Liver (tissue), 9 donors: ENCODE measurements around the gene ANGEL2. TPM values are rescaled to one million over a fixed set of nuclear protein-coding genes. Genes with fewer than 3 reads are reported as not detected.

Experiments used
- DNase-seq: peaks from one replicate; pipeline ENCODE4 v3.0.0-alpha.2; 2017; ENCODE audit warnings: low spot score
- H3K27ac ChIP-seq, 2 donors: one replicate each; pipeline ENCODE4 v1.7.0; 2013; ENCODE audit warnings: inconsistent platforms in 2 of 2, low read length in 2 of 2, control low read depth in 1 of 2, low read depth in 1 of 2, mild to moderate bottlenecking in 1 of 2
- H3K27me3 ChIP-seq, 4 donors: one replicate each; pipeline versions ENCODE4 v1.6.1 to v1.7.0; 2013; ENCODE audit warnings: low read length in 3 of 4, inconsistent platforms in 1 of 4, mild to moderate bottlenecking in 1 of 4, moderate library complexity in 1 of 4; ENCODE audit not compliant: control insufficient read depth in 4 of 4, insufficient read depth in 4 of 4
- H3K36me3 ChIP-seq, 4 donors: one replicate each; pipeline versions ENCODE4 v1.6.1 to v1.7.0; 2013; ENCODE audit warnings: low read length in 3 of 4, mild to moderate bottlenecking in 3 of 4, low read depth in 1 of 4, moderate library complexity in 1 of 4; ENCODE audit not compliant: control insufficient read depth in 4 of 4, insufficient read depth in 3 of 4
- H3K4me1 ChIP-seq, 4 donors: one replicate each; pipeline versions ENCODE4 v1.6.1 to v1.7.0; 2013; ENCODE audit warnings: low read length in 3 of 4, mild to moderate bottlenecking in 3 of 4, moderate library complexity in 1 of 4; ENCODE audit not compliant: control insufficient read depth in 4 of 4, insufficient read depth in 4 of 4
- H3K4me3 ChIP-seq, 3 donors: one replicate each; pipeline versions ENCODE4 v1.6.1 to v1.7.0; 2013; ENCODE audit warnings: low read length in 3 of 3, control low read depth in 1 of 3, low read depth in 1 of 3, mild to moderate bottlenecking in 1 of 3
- H3K9ac ChIP-seq, 2 donors: one replicate each; pipeline ENCODE4 v1.7.0; 2013; ENCODE audit warnings: low read length in 2 of 2, mild to moderate bottlenecking in 2 of 2, moderate library complexity in 2 of 2, control low read depth in 1 of 2, low read depth in 1 of 2
- H3K9me3 ChIP-seq, 4 donors: one replicate each; pipeline versions ENCODE4 v1.6.1 to v1.7.0; 2013; ENCODE audit warnings: low read length in 3 of 4; ENCODE audit not compliant: control insufficient read depth in 4 of 4
- ATF3 ChIP-seq: IDR thresholded peaks from 2 replicates; pipeline ENCODE4 v1.6.1; 2016; ENCODE audit warnings: antibody characterized with exemption
- CTCF ChIP-seq: fragments of 150-350 bp; IDR thresholded peaks from 2 replicates; pipeline ENCODE4 v1.5.1; 2017; ENCODE audit warnings: improper control_type of control experiment, low read depth, low read length; ENCODE audit not compliant: missing input control
- FOXA2 ChIP-seq: IDR thresholded peaks from 2 replicates; pipeline ENCODE4 v1.6.1; 2016; ENCODE audit warnings: antibody characterized with exemption
- HNF4G ChIP-seq: IDR thresholded peaks from 2 replicates; pipeline ENCODE4 v1.6.1; 2016; ENCODE audit warnings: antibody characterized with exemption
- MAX ChIP-seq: IDR thresholded peaks from 2 replicates; pipeline ENCODE4 v1.6.1; 2016; ENCODE audit warnings: antibody characterized with exemption
- RAD21 ChIP-seq, 2 donors: IDR thresholded peaks; 2 replicates each; pipeline ENCODE4 v1.6.1; 2016; ENCODE audit warnings: antibody characterized with exemption in 2 of 2, mild to moderate bottlenecking in 2 of 2
- REST ChIP-seq: IDR thresholded peaks from 2 replicates; pipeline ENCODE4 v1.6.1; 2016; ENCODE audit warnings: antibody characterized with exemption, mild to moderate bottlenecking
- RXRA ChIP-seq, 2 donors: IDR thresholded peaks; 2 replicates each; pipeline ENCODE4 v1.6.1; 2017 to 2018; ENCODE audit warnings: antibody characterized with exemption in 2 of 2, mild to moderate bottlenecking in 1 of 2
- SP1 ChIP-seq: IDR thresholded peaks from 2 replicates; pipeline ENCODE4 v1.6.1; 2018; ENCODE audit warnings: antibody characterized with exemption, mild to moderate bottlenecking
- YY1 ChIP-seq: IDR thresholded peaks from 2 replicates; pipeline ENCODE4 v1.6.1; 2016; ENCODE audit warnings: antibody characterized with exemption, mild to moderate bottlenecking
- ZBTB33 ChIP-seq: IDR thresholded peaks from 2 replicates; pipeline ENCODE4 v1.6.1; 2016; ENCODE audit warnings: antibody characterized with exemption
- WGBS: extraction: QIAGEN DNeasy Blood & Tissue Kit; methylation state at CpG from one replicate; pipeline ENCODE4 v1.1.7; 2013; 5-methylcytosine and 5-hydroxymethylcytosine counted together
- polyA plus RNA-seq, 2 donors: library from polyadenylated mRNA; stranded (reverse) in 1 of 2; unstranded in 1 of 2; fragments of 200-250 nt in 1 of 2; fragments of >200 nt in 1 of 2; fragmentation: Nextera tagmentation in 1 of 2; extraction: Ambion mirVana in 1 of 2; gene quantifications; one replicate each; pipeline versions ENCODE4 v1.2.1 to v1.2.3, GENCODE V29; 2013 to 2015
- total RNA-seq, 2 donors: library from RNA; depleted of rRNA; stranded (reverse); fragments of >200 nt; gene quantifications; one replicate each; pipeline ENCODE4 v1.2.3, GENCODE V29; 2014
- donor health status: healthy.
- donor health status: healthy.
- donor health status: healthy.
- donor health status: healthy.
- donor health status: healthy.

Gene ANGEL2
- total and polyA plus RNA-seq, 4 donors, result 8.2 to 31.1 (median 16.4) TPM

GRCh38 chr1:212981571-212982328 is 33.9 kb downstream of the ANGEL2 start:
- no peaks in the 10 kb centered on the region for H3K4me1 ChIP-seq
- H3K36me3 ChIP-seq, result no peaks in the 10 kb centered on the region
- no peak overlapping the region for H3K9ac ChIP-seq
- no peaks in the 10 kb centered on the region for H3K9me3 ChIP-seq
- WGBS, result 75% methylated on average over 13 of the region's 13 CpGs
- TF ChIP-seq YY1 (no peak), MAX (no peak), HNF4G (no peak)
- DNase-seq, result no peak
- no peak overlapping the region for H3K27ac ChIP-seq
- H3K27me3 ChIP-seq, result no peaks in the 10 kb centered on the region
- no peak overlapping the region for H3K4me3 ChIP-seq

GRCh38 chr1:212981025-212981495 is 34.6 kb downstream of the ANGEL2 start:
- H3K4me1 ChIP-seq, result no peaks in the 10 kb centered on the region
- peak; percentile 19 for DNase-seq
- H3K9ac ChIP-seq, result no peak overlapping the region
- H3K9me3 ChIP-seq, result no peaks in the 10 kb centered on the region
- H3K4me3 ChIP-seq, result no peak overlapping the region
- H3K27ac ChIP-seq, result no peak overlapping the region
- TF ChIP-seq ATF3 (no peak), FOXA2 (peak; percentile 13), ZBTB33 (no peak), CTCF (no peak)
- WGBS, result 57% methylated on average over 11 of the region's 11 CpGs
- no peaks in the 10 kb centered on the region for H3K27me3 ChIP-seq
- no peaks in the 10 kb centered on the region for H3K36me3 ChIP-seq

GRCh38 chr1:212980123-212980785 is 35.4 kb downstream of the ANGEL2 start:
- Histone ChIP-seq H3K4me3 (no peak overlapping the region), H3K27me3 (no peaks in the 10 kb centered on the region), H3K27ac (no peak overlapping the region), H3K4me1 (no peaks in the 10 kb centered on the region), H3K9ac (no peak overlapping the region), H3K36me3 (no peaks in the 10 kb centered on the region), H3K9me3 (no peaks in the 10 kb centered on the region)
- WGBS, result 81% methylated on average over 7 of the region's 7 CpGs
- DNase-seq, result peak; percentile 16
- no peak for TF ChIP-seq RAD21 (IDR thresholded peaks at IDR 0.05)
- TF ChIP-seq REST, result no peak
- TF ChIP-seq SP1, result no peak
- TF ChIP-seq YY1, result no peak
- no peak for TF ChIP-seq ATF3
- no peak for TF ChIP-seq FOXA2
- no peak for TF ChIP-seq ZBTB33
- TF ChIP-seq RXRA (IDR thresholded peaks at IDR 0.05), result no peak
- TF ChIP-seq MAX, result no peak
